ENCODE measurements around the gene BPIFB6.

DNA sequence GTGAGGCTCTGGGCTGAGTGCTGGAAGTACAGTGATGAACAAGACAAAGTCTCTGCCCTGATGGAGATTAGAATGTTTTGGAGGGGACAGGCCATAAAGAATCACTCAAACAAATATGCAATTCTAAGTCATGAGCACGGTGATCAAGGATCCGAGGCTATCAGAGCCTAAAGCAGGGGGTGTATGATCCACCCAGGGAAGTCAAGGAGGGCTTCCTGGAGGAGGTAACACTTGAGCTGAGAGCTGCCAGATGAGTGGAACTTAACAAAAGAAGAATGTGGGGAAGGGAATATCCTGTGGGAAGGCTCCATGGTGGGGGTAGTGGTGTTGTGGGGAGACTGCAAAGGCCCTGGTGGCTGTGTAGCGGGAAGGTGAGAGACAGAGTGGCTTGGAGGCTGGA, 60.2 kb downstream of the BPIFB6 start:
- TF ChIP-seq CTCF (conservative IDR thresholded peaks at IDR 0.05; ENCODE audit: low read depth, low read length) = no peak
- no peak for TF ChIP-seq MXI1 (IDR thresholded peaks at IDR 0.05; ENCODE audit: borderline replicate concordance, low read depth, low read length)
- no peak for TF ChIP-seq POLR2A (IDR thresholded peaks at IDR 0.05; ENCODE audit: low read depth, low read length)
- TF ChIP-seq RAD21 (IDR thresholded peaks at IDR 0.05; ENCODE audit: low read length) = no peak
- no peak for TF ChIP-seq MAFK (IDR thresholded peaks at IDR 0.05; ENCODE audit: low read depth, low read length)
- no peak for TF ChIP-seq SMC3 (IDR thresholded peaks at IDR 0.05; ENCODE audit: low read depth, low read length)
- no peak for TF ChIP-seq RCOR1 (IDR thresholded peaks at IDR 0.05; ENCODE audit: insufficient replicate concordance, low read length)

All from IMR-90 (cell line).